ES-I3 (cell line): ENCODE data around the gene EXOG.

Experiments used
- H3K36me3 ChIP-seq: 2 replicates; pipeline ENCODE4 v1.6.1; 2013; ENCODE audit warnings: mild to moderate bottlenecking, low read length, control low read depth, moderate library complexity; ENCODE audit not compliant: insufficient read depth
- H3K4me1 ChIP-seq: 2 replicates; pipeline ENCODE4 v1.6.1; 2013; ENCODE audit warnings: mild to moderate bottlenecking, control low read depth, low read length; ENCODE audit not compliant: insufficient read depth
- H3K9ac ChIP-seq: 2 replicates; pipeline ENCODE4 v1.6.1; 2013; ENCODE audit warnings: low read depth, mild to moderate bottlenecking, low read length, moderate library complexity
- H3K9me3 ChIP-seq: 2 replicates; pipeline ENCODE4 v1.6.1; 2013; ENCODE audit warnings: mild to moderate bottlenecking, low read length, moderate library complexity; ENCODE audit not compliant: control insufficient read depth, insufficient read depth

The EXOG gene

GRCh38 chr3:38551026-38551832, 55.1 kb downstream of the EXOG start:
- Histone ChIP-seq H3K9ac (no peak overlapping the region), H3K9me3 (no peaks in the 10 kb centered on the region), H3K36me3 (no peaks in the 10 kb centered on the region), H3K4me1 (no peaks in the 10 kb centered on the region)

GRCh38 chr3:38552364-38552763, 56.2 kb downstream of the EXOG start:
- no peaks in the 10 kb centered on the region for H3K36me3 ChIP-seq

GRCh38 chr3:38553071-38553470, 56.9 kb downstream of the EXOG start:
- Histone ChIP-seq H3K4me1 (no peaks in the 10 kb centered on the region), H3K36me3 (no peaks in the 10 kb centered on the region), H3K9me3 (no peaks in the 10 kb centered on the region), H3K9ac (no peak overlapping the region)

More at GRCh38 chr3:38552364-38552763, 56.2 kb downstream of the EXOG start:
- no peak overlapping the region for H3K9ac ChIP-seq
- H3K9me3 ChIP-seq = no peaks in the 10 kb centered on the region
- H3K4me1 ChIP-seq = no peaks in the 10 kb centered on the region

- Histone ChIP-seq H3K9me3 (no peaks in the 10 kb centered on the region), H3K36me3 (no peaks in the 10 kb centered on the region), H3K9ac (no peak overlapping the region), H3K4me1 (no peaks in the 10 kb centered on the region)
These were observed 58.1 kb downstream of the EXOG start for GRCh38 chr3:38554127-38554827.

- no peak overlapping the region for H3K9ac ChIP-seq
- no peaks in the 10 kb centered on the region for H3K9me3 ChIP-seq
These were observed 59.2 kb downstream of the EXOG start for GRCh38 chr3:38555149-38555840.

GRCh38 chr3:38555926-38556325, 59.8 kb downstream of the EXOG start:
- Histone ChIP-seq H3K9ac (no peak overlapping the region), H3K36me3 (no peaks in the 10 kb centered on the region), H3K9me3 (no peaks in the 10 kb centered on the region), H3K4me1 (no peaks in the 10 kb centered on the region)

More at GRCh38 chr3:38555149-38555840, 59.2 kb downstream of the EXOG start:
- Histone ChIP-seq H3K36me3 (no peaks in the 10 kb centered on the region), H3K4me1 (no peaks in the 10 kb centered on the region)

- H3K9ac ChIP-seq = no peak overlapping the region
- no peaks in the 10 kb centered on the region for H3K4me1 ChIP-seq
- H3K36me3 ChIP-seq = no peaks in the 10 kb centered on the region
- no peaks in the 10 kb centered on the region for H3K9me3 ChIP-seq
These were observed 60.7 kb downstream of the EXOG start for GRCh38 chr3:38556640-38557358.

- no peak overlapping the region for H3K9ac ChIP-seq
- H3K4me1 ChIP-seq = no peaks in the 10 kb centered on the region
- H3K9me3 ChIP-seq = no peaks in the 10 kb centered on the region
- no peaks in the 10 kb centered on the region for H3K36me3 ChIP-seq
These were observed 62.7 kb downstream of the EXOG start for GRCh38 chr3:38558864-38559263.

GRCh38 chr3:38560284-38560683, 64.1 kb downstream of the EXOG start:
- H3K36me3 ChIP-seq = no peaks in the 10 kb centered on the region
- no peaks in the 10 kb centered on the region for H3K9me3 ChIP-seq
- H3K4me1 ChIP-seq = no peaks in the 10 kb centered on the region
- H3K9ac ChIP-seq = no peak overlapping the region

GRCh38 chr3:38560996-38561717, 65.0 kb downstream of the EXOG start:
- H3K36me3 ChIP-seq = no peaks in the 10 kb centered on the region
- H3K9me3 ChIP-seq = no peaks in the 10 kb centered on the region
- no peak overlapping the region for H3K9ac ChIP-seq
- H3K4me1 ChIP-seq = no peaks in the 10 kb centered on the region

- Histone ChIP-seq H3K4me1 (no peaks in the 10 kb centered on the region), H3K9ac (no peak overlapping the region), H3K9me3 (no peaks in the 10 kb centered on the region), H3K36me3 (no peaks in the 10 kb centered on the region)
These were observed 65.8 kb downstream of the EXOG start for GRCh38 chr3:38561746-38562466.

- Histone ChIP-seq H3K36me3 (no peaks in the 10 kb centered on the region), H3K9me3 (no peaks in the 10 kb centered on the region), H3K4me1 (no peaks in the 10 kb centered on the region), H3K9ac (no peak overlapping the region)
These were observed 66.4 kb downstream of the EXOG start for GRCh38 chr3:38562467-38562925.
